Heart left ventricle (tissue), 16 donors: Measurements from ENCODE around the gene PRPF8. TPM values are rescaled to one million over a fixed set of nuclear protein-coding genes. Genes with fewer than 3 reads are reported as not detected.

ENCODE experiments used
- ATAC-seq, 4 donors: fragments of 200-7000 bp; cut with Tn5 transposase; one replicate each; pipeline ENCODE4 v1.9.1; 2020 to 2022; ENCODE audit warnings: moderate library complexity in 4 of 4, mild to moderate bottlenecking in 3 of 4, moderate number of reproducible peaks in 1 of 4
- DNase-seq, 5 donors: peaks; one replicate each; pipeline ENCODE4 v3.0.0-alpha.2; 2020
- H3K27ac ChIP-seq, 12 donors: fragments of 200-600 bp; sonication (generic) in 4 of 12; one replicate each; pipeline versions ENCODE4 v1.5.0 to v1.8.0; 2016 to 2022; ENCODE audit warnings: mild to moderate bottlenecking in 2 of 12
- H3K27me3 ChIP-seq, 9 donors: fragments of 200-600 bp; sonication (generic) in 2 of 9; one replicate each; pipeline versions ENCODE4 v1.5.1 to v1.8.0; 2016 to 2022; ENCODE audit warnings: mild to moderate bottlenecking in 3 of 9
- H3K36me3 ChIP-seq, 9 donors: fragments of 200-600 bp; sonication (generic) in 2 of 9; one replicate each; pipeline versions ENCODE4 v1.5.0 to v1.8.0; 2018 to 2022; ENCODE audit warnings: mild to moderate bottlenecking in 2 of 9
- H3K4me1 ChIP-seq, 12 donors: fragments of 200-600 bp; sonication (generic) in 4 of 12; one replicate each; pipeline versions ENCODE4 v1.5.0 to v1.8.0; 2016 to 2022; ENCODE audit warnings: mild to moderate bottlenecking in 3 of 12
- H3K4me3 ChIP-seq, 12 donors: fragments of 200-600 bp; sonication (generic) in 4 of 12; one replicate each; pipeline versions ENCODE4 v1.5.0 to v1.8.0; 2017 to 2022; ENCODE audit warnings: mild to moderate bottlenecking in 9 of 12, moderate library complexity in 4 of 12
- H3K9me3 ChIP-seq, 12 donors: fragments of 200-600 bp; sonication (generic) in 4 of 12; one replicate each; pipeline versions ENCODE4 v1.5.0 to v1.8.0; 2016 to 2022; ENCODE audit warnings: mild to moderate bottlenecking in 1 of 12
- CTCF ChIP-seq, 12 donors: fragments of 200-600 bp; sonication (generic) in 4 of 12; IDR thresholded peaks; one replicate each; pipeline versions ENCODE4 v1.5.0 to v1.8.0; 2018 to 2022; ENCODE audit warnings: antibody characterized with exemption in 12 of 12, mild to moderate bottlenecking in 5 of 12
- POLR2A ChIP-seq, 2 donors: fragments of 450-650 bp; IDR thresholded peaks; one replicate each; pipeline ENCODE4 v1.6.1; 2017; ENCODE audit warnings: antibody characterized with exemption in 2 of 2, mild to moderate bottlenecking in 2 of 2, moderate library complexity in 2 of 2
- WGBS, 4 donors: extraction: QIAGEN DNeasy Blood & Tissue Kit in 2 of 4; methylation state at CpG; one replicate each; pipeline versions ENCODE4 v1.1.5 to v1.1.7; 2013 to 2018; 5-methylcytosine and 5-hydroxymethylcytosine counted together
- intact Hi-C, 10 donors: fragments of 100-400 bp; cut with DNase I; formaldehyde crosslinking; loops; one replicate each; pipeline versions ENCODE4 v1.11.1 to v1.14.2; 2022
- polyA plus RNA-seq, 2 donors: library from polyadenylated mRNA; stranded (reverse); fragments of 200-250 nt; gene quantifications; one replicate each; pipeline ENCODE4 v1.2.3, GENCODE V29; 2013
- total RNA-seq, 9 donors: library from RNA; depleted of rRNA in 2 of 9; stranded (reverse); fragments of >200 nt in 2 of 9; fragmentation: NEBNext Ultra II Directional in 3 of 9; extraction: Animal tissue kit (Norgen Biotek cat#: 25700) in 3 of 9; gene quantifications; one replicate each; pipeline versions ENCODE4 v1.1.0 to v1.2.4, GENCODE V29; 2016 to 2023
- donor health status: ischemic (EF 13 %, LVEDD 7.1; RV severe dilation, severe dysfunction).
- donor health status: healthy with polysubstance abuse.
- donor health status: DM: no; HTN: yes; CAD: no.
- donor health status: DM: no; HTN: no; CAD: no.
- donor health status: ischemic (EF 25% LVEDD 6.9; RV normal size, moderate dysfunction).
- donor health status: ischemic (EF 25% LVEDD 5.7; RV mildly dilated, moderate dysfunction).
- donor health status: healthy.
- donor health status: DM: yes; HTN: yes; CAD: no.
- donor health status: ischemic (EF 35%, LVEDD 5.7; RV mildly dilated, moderate dysfunction).
- donor health status: nonischemic (EF 11% LVEDD 7.7; RV severe dilation, severe dysfunction).
- donor health status: DM: yes; HTN: yes; CAD: no.
- donor health status: PGD.
- donor health status: ischemic (EF 29% LVEDD 5.4; RV normal size, mild dysfunction).
- donor health status: nonischemic (EF 23%, LVEDD 6.1; RV moderate dilation, normal function).

Gene PRPF8
- total and polyA plus RNA-seq, 11 donors, result 70.1 to 195 (median 145) TPM

DNA sequence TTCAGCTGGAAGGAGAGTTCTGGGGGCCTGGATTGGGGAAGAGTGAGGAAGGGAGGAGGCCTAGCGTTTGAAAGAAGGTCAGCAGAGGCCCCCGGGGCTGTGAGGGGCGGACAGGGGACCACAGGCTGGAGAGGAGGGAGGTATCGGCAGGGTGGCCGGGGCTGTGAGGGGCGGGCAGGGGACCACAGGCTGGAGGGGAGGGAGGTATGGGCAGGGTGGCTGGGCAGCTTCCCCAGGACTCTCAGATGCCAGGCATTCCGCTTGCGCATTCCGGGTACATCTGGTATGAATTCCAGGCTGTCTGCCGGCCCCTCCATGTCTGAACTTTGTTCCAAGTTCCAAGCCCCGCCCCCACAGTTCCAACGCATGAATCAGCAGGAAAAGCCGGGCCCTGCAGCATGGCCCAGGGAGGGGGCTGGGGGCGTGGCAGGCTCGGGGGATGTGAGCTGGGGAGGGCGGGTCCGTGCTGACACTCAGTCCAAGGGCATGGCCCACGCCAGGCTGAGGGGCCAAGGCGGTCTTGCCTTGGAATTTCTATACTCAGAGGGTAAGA lies 29.8 kb upstream of the PRPF8 start:
- H3K27me3 ChIP-seq, result no peaks in the 10 kb centered on the region
- peak; percentile 97 to 100 (median 99) for DNase-seq
- intact Hi-C loops, result loop anchor here in 8 of 10 donors (1.0 to 10.0 kb wide), 10 partner anchors 30 to 680 kb away; partner anchors contain the start of genes PRPF8 (in 2 of the 8) and OVCA2 (in 1 of the 8)
- ATAC-seq, result peak; percentile 49 to 71 (median 56)
- peaks cover 0 to 37% (median 32%) of the 10 kb centered on the region in 9 donors for H3K36me3 ChIP-seq
- H3K9me3 ChIP-seq, result no peaks in the 10 kb centered on the region
- H3K27ac ChIP-seq, result peak overlapping the region; percentile 96 to 100 (median 100)
- 0 to 3% (median 2%) methylated on average over 5 to 19 of the region's 19 CpGs for WGBS, 4 donors
- H3K4me1 ChIP-seq, result peaks cover 9 to 70% (median 54%) of the 10 kb centered on the region in 12 donors
- H3K4me3 ChIP-seq, result peak overlapping the region; percentile 67 to 100 (median 94)
- TF ChIP-seq POLR2A (IDR thresholded peaks at IDR 0.05), result peak in 1 of 2 donors; percentile 19
- no peak for TF ChIP-seq CTCF (IDR thresholded peaks at IDR 0.05)

GRCh38 chr17:1713878-1714426 lies 29.3 kb upstream of the PRPF8 start:
- intact Hi-C loops, result loop anchor here in 8 of 10 donors (1.0 to 10.0 kb wide), 10 partner anchors 29 to 681 kb away; partner anchors contain the start of genes PRPF8 (in 2 of the 8) and OVCA2 (in 1 of the 8)
- WGBS, 4 donors, result 9 to 17% (median 13%) methylated on average over 8 to 11 of the region's 11 CpGs
- ATAC-seq (no peak), DNase-seq (peak in 1 of 5 donors; percentile 36)
- peak in 5 of 12 donors; percentile 13 to 40 (median 37) for TF ChIP-seq CTCF (IDR thresholded peaks at IDR 0.05)
- no peak for TF ChIP-seq POLR2A (IDR thresholded peaks at IDR 0.05)
- Histone ChIP-seq H3K4me3 (peak overlapping the region; percentile 12 to 100 (median 91)), H3K27me3 (no peaks in the 10 kb centered on the region), H3K36me3 (peaks cover 0 to 37% (median 32%) of the 10 kb centered on the region in 9 donors), H3K9me3 (no peaks in the 10 kb centered on the region), H3K4me1 (peaks cover 9 to 74% (median 57%) of the 10 kb centered on the region in 12 donors), H3K27ac (peak overlapping the region; percentile 80 to 100 (median 100))

GRCh38 chr17:1713160-1713877 lies 28.7 kb upstream of the PRPF8 start:
- 63 to 74% (median 68%) methylated on average over 10 of the region's 10 CpGs for WGBS, 4 donors
- intact Hi-C loops, result loop anchor here in 5 of 10 donors (5.0 to 10.0 kb wide), 6 partner anchors 36 to 681 kb away; partner anchors contain the start of gene OVCA2 (in 1 of the 5)

More at GRCh38 chr17:1713160-1713877, 28.7 kb upstream of the PRPF8 start:
- H3K4me3 ChIP-seq, result peak overlapping the region in 11 of 12 donors; percentile 12 to 100 (median 91)
- H3K4me1 ChIP-seq, result peaks cover 9 to 68% (median 52%) of the 10 kb centered on the region in 12 donors
- TF ChIP-seq POLR2A (IDR thresholded peaks at IDR 0.05), result no peak
- TF ChIP-seq CTCF (IDR thresholded peaks at IDR 0.05), result no peak
- no peaks in the 10 kb centered on the region for H3K9me3 ChIP-seq
- peak overlapping the region in 11 of 12 donors; percentile 96 to 100 (median 100) for H3K27ac ChIP-seq
- no peak for DNase-seq
- H3K36me3 ChIP-seq, result peaks cover 0 to 37% (median 32%) of the 10 kb centered on the region in 9 donors
- H3K27me3 ChIP-seq, result no peaks in the 10 kb centered on the region
- ATAC-seq, result no peak
